Right atrium auricular region (tissue), 2 donors: ENCODE results near the gene NXNL2. TPM values are rescaled to one million over a fixed set of nuclear protein-coding genes. Genes with fewer than 3 reads are reported as not detected.
A peak's percentile ranks its signal among the peaks of the same experiment; 100 is the strongest.

Source experiments
- DNase-seq: peaks from one replicate; pipeline ENCODE4 v3.0.0-alpha.2; 2019; ENCODE audit warnings: low spot score
- H3K27ac ChIP-seq, 2 donors: fragments of 200-600 bp; sonication (generic); 1 replicate in 1 of 2; 2 replicates in 1 of 2; pipeline ENCODE4 v1.5.1; 2016 to 2019
- H3K27me3 ChIP-seq, 2 donors: fragments of 200-600 bp; sonication (generic); one replicate each; pipeline versions ENCODE4 v1.5.1 to v1.6.0; 2017 to 2019
- H3K36me3 ChIP-seq: fragments of 200-600 bp; sonication (generic); one replicate; pipeline ENCODE4 v1.5.1; 2016
- H3K4me1 ChIP-seq, 2 donors: fragments of 200-600 bp; sonication (generic); one replicate each; pipeline versions ENCODE4 v1.5.1 to v1.6.0; 2017 to 2019
- H3K4me3 ChIP-seq, 2 donors: fragments of 200-600 bp; sonication (generic); 1 replicate in 1 of 2; 2 replicates in 1 of 2; pipeline ENCODE4 v1.5.1; 2017 to 2019; ENCODE audit warnings: mild to moderate bottlenecking in 1 of 2, moderate library complexity in 1 of 2
- H3K9me3 ChIP-seq, 2 donors: fragments of 200-600 bp; sonication (generic); one replicate each; pipeline ENCODE4 v1.5.1; 2019
- total RNA-seq, 2 donors: library from RNA; depleted of rRNA; stranded (reverse); fragments of >200 nt; gene quantifications; one replicate each; pipeline ENCODE4 v1.1.0, GENCODE V29; 2016
- TF ChIP-seq, protein P1 (sequence below), 2 donors: fragments of 200-600 bp; sonication (generic); IDR thresholded peaks; one replicate each; pipeline ENCODE4 v1.5.1; 2019; ENCODE audit warnings: antibody characterized with exemption in 2 of 2

NXNL2 gene
- total RNA-seq, 2 donors from 2014 or later, result not detected

DNA sequence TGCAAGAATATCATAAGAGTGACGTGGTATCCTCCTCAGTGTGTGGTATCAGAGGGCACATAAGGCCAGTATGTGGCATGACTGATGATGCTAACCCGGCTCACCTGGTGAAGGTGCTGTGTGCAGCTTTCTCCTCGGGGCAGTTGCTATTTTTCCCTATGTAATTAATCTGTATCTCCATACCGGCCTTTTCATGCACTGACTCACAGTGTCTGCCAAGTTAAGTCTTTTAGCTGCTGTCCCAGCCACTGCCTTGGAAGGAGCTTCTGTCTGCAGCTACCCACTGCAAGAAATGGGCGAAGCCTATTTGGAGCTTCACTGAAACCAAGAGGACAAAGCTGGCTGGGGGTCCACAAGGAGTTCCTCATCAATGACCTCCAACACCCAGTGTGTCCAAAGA is 46.0 kb downstream of the NXNL2 start:
- peaks cover 0 to 12% of the 10 kb centered on the region in 2 donors for H3K4me1 ChIP-seq
- no peaks in the 10 kb centered on the region for H3K27me3 ChIP-seq
- TF ChIP-seq, protein P1, sequence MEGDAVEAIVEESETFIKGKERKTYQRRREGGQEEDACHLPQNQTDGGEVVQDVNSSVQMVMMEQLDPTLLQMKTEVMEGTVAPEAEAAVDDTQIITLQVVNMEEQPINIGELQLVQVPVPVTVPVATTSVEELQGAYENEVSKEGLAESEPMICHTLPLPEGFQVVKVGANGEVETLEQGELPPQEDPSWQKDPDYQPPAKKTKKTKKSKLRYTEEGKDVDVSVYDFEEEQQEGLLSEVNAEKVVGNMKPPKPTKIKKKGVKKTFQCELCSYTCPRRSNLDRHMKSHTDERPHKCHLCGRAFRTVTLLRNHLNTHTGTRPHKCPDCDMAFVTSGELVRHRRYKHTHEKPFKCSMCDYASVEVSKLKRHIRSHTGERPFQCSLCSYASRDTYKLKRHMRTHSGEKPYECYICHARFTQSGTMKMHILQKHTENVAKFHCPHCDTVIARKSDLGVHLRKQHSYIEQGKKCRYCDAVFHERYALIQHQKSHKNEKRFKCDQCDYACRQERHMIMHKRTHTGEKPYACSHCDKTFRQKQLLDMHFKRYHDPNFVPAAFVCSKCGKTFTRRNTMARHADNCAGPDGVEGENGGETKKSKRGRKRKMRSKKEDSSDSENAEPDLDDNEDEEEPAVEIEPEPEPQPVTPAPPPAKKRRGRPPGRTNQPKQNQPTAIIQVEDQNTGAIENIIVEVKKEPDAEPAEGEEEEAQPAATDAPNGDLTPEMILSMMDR (IDR thresholded peaks at IDR 0.05), result no peak
- H3K27ac ChIP-seq, result no peak overlapping the region
- no peak for DNase-seq
- H3K4me3 ChIP-seq, result no peak overlapping the region
- no peaks in the 10 kb centered on the region for H3K9me3 ChIP-seq
- no peaks in the 10 kb centered on the region for H3K36me3 ChIP-seq

DNA sequence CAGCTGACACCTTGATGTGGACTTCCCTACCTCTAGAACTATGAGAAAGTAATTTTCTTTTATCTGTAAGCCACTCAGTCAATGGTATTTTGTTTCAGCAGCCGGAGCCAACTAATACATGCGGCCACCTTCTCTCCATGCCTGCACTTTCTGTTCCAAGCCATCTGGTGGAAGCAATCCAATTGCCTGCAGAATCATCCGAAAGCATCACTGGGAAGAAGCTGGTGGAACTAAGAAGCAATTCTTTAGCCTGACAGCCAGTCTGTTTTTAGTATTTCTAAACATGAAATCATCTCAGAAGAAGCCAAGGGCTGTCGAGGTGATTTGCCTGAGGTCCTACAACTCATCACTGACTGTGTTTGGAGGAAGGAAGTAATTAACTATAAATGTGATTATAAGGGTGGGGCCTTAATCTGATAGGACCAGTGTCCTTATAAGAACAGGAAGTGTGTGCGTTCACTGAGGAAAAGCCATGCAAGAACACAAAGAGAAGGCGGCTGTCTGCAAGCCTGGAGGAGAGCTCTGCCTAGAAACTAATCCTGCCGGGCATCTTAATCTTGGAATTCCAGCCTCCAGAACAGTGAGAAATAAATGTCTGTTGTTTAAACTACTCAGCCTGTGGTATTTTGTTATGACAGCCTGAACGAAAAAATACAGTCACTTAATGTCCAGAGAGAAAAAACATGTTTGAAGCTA is 49.1 kb downstream of the NXNL2 start:
- Histone ChIP-seq H3K27me3 (no peaks in the 10 kb centered on the region), H3K36me3 (no peaks in the 10 kb centered on the region), H3K4me1 (peaks cover 0 to 7% of the 10 kb centered on the region in 2 donors), H3K9me3 (no peaks in the 10 kb centered on the region), H3K4me3 (no peak overlapping the region), H3K27ac (no peak overlapping the region)
- TF ChIP-seq, protein P1 (IDR thresholded peaks at IDR 0.05), result no peak
- DNase-seq, result peak; percentile 54

DNA sequence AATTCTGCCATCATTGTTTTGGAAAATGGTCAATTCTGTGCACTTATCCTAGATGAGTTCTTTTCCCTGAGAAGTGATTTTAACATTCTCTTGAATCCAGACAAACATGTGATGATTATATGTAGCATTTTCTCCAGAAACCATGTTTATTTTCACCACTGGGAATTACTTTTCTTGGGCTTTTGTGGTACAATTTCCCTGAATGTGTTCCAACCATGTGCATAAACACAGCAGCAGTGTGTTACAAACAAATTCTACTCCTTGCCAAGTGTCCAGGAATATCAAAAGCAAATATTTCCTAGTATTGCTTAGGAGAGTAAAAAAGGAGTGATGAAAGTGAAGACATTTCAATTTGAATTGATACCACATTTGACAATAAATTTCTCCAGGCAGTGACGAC is 50.4 kb downstream of the NXNL2 start:
- DNase-seq, result no peak
- Histone ChIP-seq H3K4me3 (no peak overlapping the region), H3K9me3 (no peaks in the 10 kb centered on the region), H3K27ac (no peak overlapping the region), H3K4me1 (peaks cover 0 to 7% of the 10 kb centered on the region in 2 donors), H3K27me3 (no peaks in the 10 kb centered on the region), H3K36me3 (no peaks in the 10 kb centered on the region)
- TF ChIP-seq, protein P1 (IDR thresholded peaks at IDR 0.05), result no peak

DNA sequence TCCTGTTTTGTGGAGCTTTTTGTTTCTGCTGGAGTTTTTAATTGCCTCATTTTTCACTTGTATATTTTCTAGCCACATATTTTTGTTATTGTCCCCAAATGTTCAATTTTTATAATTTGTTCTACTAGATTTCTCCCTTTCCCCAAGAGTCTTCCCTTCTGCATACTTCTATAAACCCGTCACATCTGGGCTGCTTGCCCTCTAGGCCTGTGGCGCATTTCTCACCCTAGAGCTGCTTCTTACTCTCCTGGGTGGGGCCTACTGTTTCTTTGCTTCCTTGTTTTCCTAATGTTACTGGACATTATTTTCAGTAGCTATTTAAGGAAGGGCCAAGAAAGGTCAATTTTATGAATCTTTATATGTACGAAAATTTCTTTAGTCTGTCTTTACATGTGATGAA is 51.5 kb downstream of the NXNL2 start:
- H3K27me3 ChIP-seq, result no peaks in the 10 kb centered on the region
- peaks cover 0 to 7% of the 10 kb centered on the region in 2 donors for H3K4me1 ChIP-seq
- no peak overlapping the region for H3K4me3 ChIP-seq
- H3K9me3 ChIP-seq, result no peaks in the 10 kb centered on the region
- no peak overlapping the region for H3K27ac ChIP-seq
- no peaks in the 10 kb centered on the region for H3K36me3 ChIP-seq
- no peak for DNase-seq
- TF ChIP-seq, protein P1 (IDR thresholded peaks at IDR 0.05), result no peak

DNA sequence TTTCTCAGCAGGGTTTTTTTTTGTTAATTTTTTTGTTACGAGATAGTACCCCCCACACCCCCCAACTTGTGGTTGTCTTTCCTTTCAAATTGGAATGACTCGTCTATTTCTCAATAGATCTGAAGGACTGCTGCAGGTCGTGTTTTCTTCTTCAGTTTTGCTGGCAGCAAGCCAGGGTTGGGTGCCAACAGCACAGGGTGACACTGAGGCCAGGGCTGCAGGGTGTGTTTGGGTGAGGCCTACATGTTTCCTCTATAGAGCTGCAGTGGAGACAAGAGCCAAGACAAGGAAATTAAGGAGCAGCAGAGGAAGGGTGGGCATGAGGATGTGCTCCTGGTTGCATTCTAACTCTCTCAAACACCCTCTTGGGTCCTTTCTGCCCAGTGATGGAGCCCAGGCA is 52.2 kb downstream of the NXNL2 start:
- Histone ChIP-seq H3K4me1 (peaks cover 0 to 7% of the 10 kb centered on the region in 2 donors), H3K27me3 (no peaks in the 10 kb centered on the region), H3K4me3 (no peak overlapping the region), H3K9me3 (no peaks in the 10 kb centered on the region), H3K27ac (no peak overlapping the region), H3K36me3 (no peaks in the 10 kb centered on the region)
- TF ChIP-seq, protein P1 (IDR thresholded peaks at IDR 0.05), result no peak
- DNase-seq, result no peak
